SK-N-SH (cell line): ENCODE data around the gene ZNF319. TPM values are rescaled to one million over a fixed set of nuclear protein-coding genes. Genes with fewer than 3 reads are reported as not detected.

Experiments used
- CTCF ChIA-PET: fragments of 300-600, 350-600 bp; formaldehyde crosslinking; extraction: SDS; loops from one replicate; lab custom pipeline; 2021; lab: Yijun Ruan, JAX
- POLR2A ChIA-PET: fragments of 350-600 bp; sonication (Branson Sonifier 250); formaldehyde crosslinking; extraction: SDS; loops from one replicate; lab custom pipeline; 2020; ENCODE audit warnings: antibody characterized with exemption, inconsistent platforms; lab: Yijun Ruan, JAX
- DNase-seq: peaks from one replicate; pipeline ENCODE4 v3.0.0; 2012
- H2AFZ ChIP-seq: fragments of 200-600 bp; sonication (generic); 2 replicates; pipeline ENCODE4 v1.8.1; 2016; ENCODE audit warnings: antibody characterized with exemption, mild to moderate bottlenecking, low read depth
- H3F3A ChIP-seq: fragments of 200-600 bp; sonication (generic); replicated peaks from 2 replicates; pipeline ENCODE3; 2016; ENCODE audit warnings: antibody characterized with exemption, mild to moderate bottlenecking; ENCODE audit not compliant: insufficient read depth
- H3K27ac ChIP-seq, 2 experiments: fragments of 200-500 bp in 1 of 2; fragments of 200-600 bp in 1 of 2; sonication (Bioruptor generic) in 1 of 2; sonication (generic), shearing (Covaris generic) in 1 of 2; 2 replicates each; pipeline versions ENCODE4 v1.5.1 to v1.6.1; 2014 to 2016; ENCODE audit warnings: low read depth in 2 of 2, inconsistent platforms in 1 of 2, low read length in 1 of 2, mild to moderate bottlenecking in 1 of 2, mixed read lengths in 1 of 2
- H3K27me3 ChIP-seq: fragments of 200-600 bp; sonication (generic), shearing (Covaris generic); 2 replicates; pipeline ENCODE4 v1.6.1; 2016; ENCODE audit warnings: mixed run types; ENCODE audit not compliant: insufficient read depth
- H3K36me3 ChIP-seq, 2 experiments: fragments of 200-500 bp in 1 of 2; fragments of 200-600 bp in 1 of 2; sonication (Bioruptor generic) in 1 of 2; sonication (generic) in 1 of 2; replicated peaks in 1 of 2; 2 replicates each; pipeline versions ENCODE3 to v1.5.1; 2014 to 2016; ENCODE audit warnings: low read length in 1 of 2, mild to moderate bottlenecking in 1 of 2; ENCODE audit not compliant: insufficient read depth in 2 of 2, control insufficient read depth in 1 of 2
- H3K4me1 ChIP-seq, 2 experiments: fragments of 200-500 bp in 1 of 2; fragments of 200-600 bp in 1 of 2; sonication (Bioruptor generic) in 1 of 2; sonication (generic), shearing (Covaris generic) in 1 of 2; 2 replicates each; pipeline versions ENCODE4 v1.5.1 to v1.6.1; 2014 to 2016; ENCODE audit warnings: low read depth in 1 of 2, low read length in 1 of 2, mixed run types in 1 of 2; ENCODE audit not compliant: insufficient read depth in 2 of 2, control insufficient read depth in 1 of 2
- H3K4me2 ChIP-seq: fragments of 200-600 bp; sonication (generic), shearing (Covaris generic); 2 replicates; pipeline ENCODE4 v1.6.1; 2017; ENCODE audit warnings: mixed run types
- H3K4me3 ChIP-seq, 2 experiments: fragments of 200-500 bp in 1 of 2; fragments of 200-600 bp in 1 of 2; sonication (Bioruptor generic) in 1 of 2; sonication (generic), shearing (Covaris generic) in 1 of 2; 2 replicates each; pipeline versions ENCODE4 v1.5.1 to v1.8.1; 2014 to 2016; ENCODE audit warnings: low read depth in 2 of 2, inconsistent platforms in 1 of 2, low read length in 1 of 2, mild to moderate bottlenecking in 1 of 2, mixed read lengths in 1 of 2, moderate library complexity in 1 of 2
- H3K79me2 ChIP-seq: fragments of 200-600 bp; sonication (generic); 2 replicates; pipeline ENCODE4 v1.8.1; 2017; ENCODE audit warnings: mild to moderate bottlenecking; ENCODE audit not compliant: insufficient read depth
- H3K9ac ChIP-seq: fragments of 200-600 bp; sonication (generic); 2 replicates; pipeline ENCODE4 v1.6.1; 2017; ENCODE audit warnings: mixed run types
- H3K9me2 ChIP-seq: fragments of 200-600 bp; sonication (generic); 2 replicates; pipeline ENCODE4 v1.6.1; 2017; ENCODE audit warnings: mixed run types
- H3K9me3 ChIP-seq: fragments of 200-600 bp; sonication (generic); 2 replicates; pipeline ENCODE4 v1.6.1; 2017; ENCODE audit warnings: mixed run types, mild to moderate bottlenecking, moderate library complexity
- H4K20me1 ChIP-seq: fragments of 200-600 bp; sonication (generic); 2 replicates; pipeline ENCODE4 v1.6.1; 2017; ENCODE audit warnings: mild to moderate bottlenecking, mixed run types; ENCODE audit not compliant: insufficient read depth
- CTCF ChIP-seq: fragments of 200-600 bp; sonication (generic); IDR thresholded peaks from 2 replicates; pipeline ENCODE4 v1.6.1; 2017; ENCODE audit warnings: antibody characterized with exemption, mild to moderate bottlenecking, moderate library complexity
- ELF1 ChIP-seq: IDR thresholded peaks from 2 replicates; pipeline ENCODE4 v1.4.0; 2012
- EP300 ChIP-seq, 2 experiments: IDR thresholded peaks; 2 replicates each; pipeline versions ENCODE4 v1.4.0 to v1.6.1; 2012; ENCODE audit warnings: borderline replicate concordance in 1 of 2, low read depth in 1 of 2, low read length in 1 of 2
- FOXJ3 ChIP-seq: sonication (generic); formaldehyde crosslinking; IDR thresholded peaks from 2 replicates; pipeline ENCODE4 v1.5.1; 2020; ENCODE audit warnings: mild to moderate bottlenecking, missing genetic modification reagents
- FOXM1 ChIP-seq: IDR thresholded peaks from 2 replicates; pipeline ENCODE4 v1.4.0; 2012; ENCODE audit warnings: low read depth, mild to moderate bottlenecking
- GABPA ChIP-seq: IDR thresholded peaks from 2 replicates; pipeline ENCODE4 v1.4.0; 2012; ENCODE audit warnings: low read depth, mild to moderate bottlenecking
- GATA2 ChIP-seq: sonication (generic); formaldehyde crosslinking; IDR thresholded peaks from 2 replicates; pipeline ENCODE4 v1.5.0; 2020; ENCODE audit warnings: mild to moderate bottlenecking, missing genetic modification reagents
- MAX ChIP-seq: IDR thresholded peaks from 2 replicates; pipeline ENCODE4 v1.4.0; 2012; ENCODE audit warnings: low read depth
- NFIC ChIP-seq: IDR thresholded peaks from 2 replicates; pipeline ENCODE4 v1.4.0; 2012; ENCODE audit warnings: borderline replicate concordance
- RAD21 ChIP-seq: IDR thresholded peaks from 2 replicates; pipeline ENCODE4 v1.6.1; 2012; ENCODE audit warnings: mild to moderate bottlenecking, low read length
- RXRA ChIP-seq: IDR thresholded peaks from 2 replicates; pipeline ENCODE4 v1.4.0; 2012; ENCODE audit warnings: low read depth, mild to moderate bottlenecking, borderline replicate concordance
- SIN3A ChIP-seq: IDR thresholded peaks from 2 replicates; pipeline ENCODE4 v1.6.1; 2012; ENCODE audit warnings: low read depth, mild to moderate bottlenecking, low read length, moderate library complexity, borderline replicate concordance
- SMC3 ChIP-seq: IDR thresholded peaks from 2 replicates; pipeline ENCODE4 v1.6.1; 2012; ENCODE audit warnings: low read depth, low read length, improper control_type of control experiment
- TAF1 ChIP-seq: IDR thresholded peaks from 2 replicates; pipeline ENCODE4 v1.6.1; 2012; ENCODE audit warnings: low read depth, mild to moderate bottlenecking, low read length, moderate library complexity, borderline replicate concordance
- TEAD4 ChIP-seq: IDR thresholded peaks from 2 replicates; pipeline ENCODE4 v1.4.0; 2012; ENCODE audit warnings: mild to moderate bottlenecking, borderline replicate concordance; ENCODE audit not compliant: insufficient read depth
- WGBS: methylation state at CpG from one replicate; pipeline ENCODE4 v1.1.6; 2017; ENCODE audit warnings: low lambda C conversion rate; 5-methylcytosine and 5-hydroxymethylcytosine counted together
- polyA plus RNA-seq, 3 experiments: library from polyadenylated mRNA; depleted of rRNA; stranded (reverse); fragments of >200 nt; gene quantifications; 2 replicates each; pipeline ENCODE4 v1.2.3, GENCODE V29; 2012
- TF ChIP-seq, protein P1 (sequence below): fragments of 150-350 bp; IDR thresholded peaks from 2 replicates; pipeline ENCODE4 v1.6.1; 2016; ENCODE audit warnings: mild to moderate bottlenecking, low read depth, low read length
- TF ChIP-seq, protein P2 (sequence below): IDR thresholded peaks from 2 replicates; pipeline ENCODE4 v1.6.1; 2012; ENCODE audit warnings: mild to moderate bottlenecking, low read depth, low read length, moderate library complexity

Gene ZNF319
- polyA plus RNA-seq, 1 of the 3 experiments (the other 2 are of a cell fraction), result 7.6 TPM

DNA sequence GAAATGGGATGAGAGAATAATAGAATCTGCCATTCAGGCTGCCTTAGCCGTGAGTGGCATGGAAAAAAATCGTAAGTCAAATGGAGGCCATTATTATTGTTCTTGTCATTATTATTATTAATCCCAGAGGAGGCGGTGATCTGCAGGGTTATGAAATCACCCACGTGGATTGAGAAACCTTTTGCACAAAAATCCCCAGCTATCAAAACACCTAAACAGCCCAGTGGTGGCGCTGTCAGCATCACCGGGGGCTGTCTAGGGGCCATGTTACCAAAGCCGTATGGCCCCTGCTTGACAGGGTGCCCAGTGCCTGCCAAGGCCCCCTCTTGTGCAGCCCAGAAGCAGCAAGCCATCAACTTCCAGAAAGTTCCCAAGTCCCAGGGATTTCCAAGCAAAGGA is 54.7 kb downstream of the ZNF319 start:
- no peak for TF ChIP-seq FOXJ3 (CRISPR knock-in tag)
- no peak for TF ChIP-seq SIN3A
- TF ChIP-seq RXRA, result no peak
- TF ChIP-seq FOXM1, result no peak
- no peak for TF ChIP-seq EP300 (IDR thresholded peaks at IDR 0.05; ENCODE audit: borderline replicate concordance in 1 of 2, low read depth in 1 of 2, low read length in 1 of 2)
- TF ChIP-seq MAX, result no peak
- no peak for TF ChIP-seq RAD21
- TF ChIP-seq, protein P1, sequence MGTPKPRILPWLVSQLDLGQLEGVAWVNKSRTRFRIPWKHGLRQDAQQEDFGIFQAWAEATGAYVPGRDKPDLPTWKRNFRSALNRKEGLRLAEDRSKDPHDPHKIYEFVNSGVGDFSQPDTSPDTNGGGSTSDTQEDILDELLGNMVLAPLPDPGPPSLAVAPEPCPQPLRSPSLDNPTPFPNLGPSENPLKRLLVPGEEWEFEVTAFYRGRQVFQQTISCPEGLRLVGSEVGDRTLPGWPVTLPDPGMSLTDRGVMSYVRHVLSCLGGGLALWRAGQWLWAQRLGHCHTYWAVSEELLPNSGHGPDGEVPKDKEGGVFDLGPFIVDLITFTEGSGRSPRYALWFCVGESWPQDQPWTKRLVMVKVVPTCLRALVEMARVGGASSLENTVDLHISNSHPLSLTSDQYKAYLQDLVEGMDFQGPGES, result no peak
- no peak for TF ChIP-seq NFIC
- TF ChIP-seq TEAD4, result no peak
- TF ChIP-seq GABPA, result no peak
- TF ChIP-seq, protein P2, sequence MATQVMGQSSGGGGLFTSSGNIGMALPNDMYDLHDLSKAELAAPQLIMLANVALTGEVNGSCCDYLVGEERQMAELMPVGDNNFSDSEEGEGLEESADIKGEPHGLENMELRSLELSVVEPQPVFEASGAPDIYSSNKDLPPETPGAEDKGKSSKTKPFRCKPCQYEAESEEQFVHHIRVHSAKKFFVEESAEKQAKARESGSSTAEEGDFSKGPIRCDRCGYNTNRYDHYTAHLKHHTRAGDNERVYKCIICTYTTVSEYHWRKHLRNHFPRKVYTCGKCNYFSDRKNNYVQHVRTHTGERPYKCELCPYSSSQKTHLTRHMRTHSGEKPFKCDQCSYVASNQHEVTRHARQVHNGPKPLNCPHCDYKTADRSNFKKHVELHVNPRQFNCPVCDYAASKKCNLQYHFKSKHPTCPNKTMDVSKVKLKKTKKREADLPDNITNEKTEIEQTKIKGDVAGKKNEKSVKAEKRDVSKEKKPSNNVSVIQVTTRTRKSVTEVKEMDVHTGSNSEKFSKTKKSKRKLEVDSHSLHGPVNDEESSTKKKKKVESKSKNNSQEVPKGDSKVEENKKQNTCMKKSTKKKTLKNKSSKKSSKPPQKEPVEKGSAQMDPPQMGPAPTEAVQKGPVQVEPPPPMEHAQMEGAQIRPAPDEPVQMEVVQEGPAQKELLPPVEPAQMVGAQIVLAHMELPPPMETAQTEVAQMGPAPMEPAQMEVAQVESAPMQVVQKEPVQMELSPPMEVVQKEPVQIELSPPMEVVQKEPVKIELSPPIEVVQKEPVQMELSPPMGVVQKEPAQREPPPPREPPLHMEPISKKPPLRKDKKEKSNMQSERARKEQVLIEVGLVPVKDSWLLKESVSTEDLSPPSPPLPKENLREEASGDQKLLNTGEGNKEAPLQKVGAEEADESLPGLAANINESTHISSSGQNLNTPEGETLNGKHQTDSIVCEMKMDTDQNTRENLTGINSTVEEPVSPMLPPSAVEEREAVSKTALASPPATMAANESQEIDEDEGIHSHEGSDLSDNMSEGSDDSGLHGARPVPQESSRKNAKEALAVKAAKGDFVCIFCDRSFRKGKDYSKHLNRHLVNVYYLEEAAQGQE, result no peak
- no peak for TF ChIP-seq SMC3
- TF ChIP-seq ELF1, result no peak
- no peak for TF ChIP-seq GATA2 (CRISPR knock-in tag)
- no peak for TF ChIP-seq TAF1
- TF ChIP-seq CTCF, result no peak; the same call in 1 of the 2 replicates
- TF ChIP-seq, all 33 proteins: peak for 0
- Histone ChIP-seq H3K27ac (no peak overlapping the region), H2AFZ (no peak overlapping the region), H3K4me1 (peaks cover 6 to 12% of the 10 kb centered on the region in 2 experiments; a peak in 2 of 4 replicates), H3K9ac (no peak overlapping the region), H3K9me3 (no peaks in the 10 kb centered on the region), H3K4me3 (no peak overlapping the region), H3K9me2 (no peaks in the 10 kb centered on the region), H3F3A (no peaks in the 10 kb centered on the region), H3K27me3 (no peaks in the 10 kb centered on the region; the same call in 1 of the 2 replicates), H3K4me2 (no peak overlapping the region), H4K20me1 (no peaks in the 10 kb centered on the region), H3K36me3 (no peaks in the 10 kb centered on the region), H3K79me2 (no peaks in the 10 kb centered on the region)
- no peak for DNase-seq
- ChIA-PET POLR2A (no interaction called here), CTCF (interaction anchor here (2.1 kb wide), 1 partner anchor 10 kb away, joined by 5 read pairs; no protein-coding TSS in a partner anchor)
- WGBS, result 52% methylated on average over 7 of the region's 7 CpGs
